ENCODE measurements around the gene BMP7. TPM values are rescaled to one million over a fixed set of nuclear protein-coding genes. Genes with fewer than 3 reads are reported as not detected.

Gene BMP7
- total and polyA plus RNA-seq, 9 of the 15 experiments (the other 6 are each of a cell fraction or from before 2014, with no cell fraction given), result 0.18 TPM; not detected in 8

GRCh38 chr20:57265997-57266290 is 497 bp downstream of the BMP7 start:
- CTCF ChIA-PET (ENCODE audit: low intra/inter-chr PET ratio), result no interaction called here
- WGBS (ENCODE audit: insufficient coverage, low coverage, missing lambda C conversion rate), result 30% methylated on average over 27 of the region's 39 CpGs
- no peak overlapping the region for H3K4me2 ChIP-seq (ENCODE audit: insufficient read depth, low read length)
- peaks cover 35 to 72% of the 10 kb centered on the region in 2 experiments for H3K27me3 ChIP-seq (ENCODE audit: control insufficient read depth in 2 of 2, insufficient read depth in 2 of 2, low read length in 2 of 2)
- intact Hi-C loops (cut with micrococcal nuclease) (no loop called here), in situ Hi-C loops (cut with MboI) (no loop called here)
- H3K79me2 ChIP-seq (ENCODE audit: control insufficient read depth, insufficient read depth, low read length), result no peaks in the 10 kb centered on the region
- no peak overlapping the region for H2AFZ ChIP-seq (ENCODE audit: low read depth, low read length)
- peaks cover 0 to 22% of the 10 kb centered on the region in 2 experiments; a peak in 2 of 5 replicates for H3K4me1 ChIP-seq (replicated peaks in 1 of 2; ENCODE audit: control insufficient read depth in 2 of 2, insufficient read depth in 2 of 2, low read length in 2 of 2)
- ATAC-seq (no peak), DNase-seq (ENCODE audit: extremely low read depth in 1 of 4, low spot score in 3 of 4) (no peak), FAIRE-seq (no peak)
- H3K27ac ChIP-seq (ENCODE audit: extremely low read depth, low read depth, low read length), result no peak overlapping the region
- H3K9me3 ChIP-seq (replicated peaks; ENCODE audit: control insufficient read depth, insufficient read depth, low read depth, low read length), result no peaks in the 10 kb centered on the region
- BruUV-seq (replicated peaks), result no TSS peak
- no peak overlapping the region for H3K4me3 ChIP-seq
- POLR2A ChIA-PET, result no interaction called here
- 0 out of 2 replicates have a peak, but pooled peaks cover 4% of the 10 kb centered on the region for H4K20me1 ChIP-seq (replicated peaks; ENCODE audit: control insufficient read depth, insufficient read depth, low read length)
- no peaks in the 10 kb centered on the region for H3K36me3 ChIP-seq (ENCODE audit: control insufficient read depth, insufficient read depth, low read length)
- no peaks in the 10 kb centered on the region for H3K9me1 ChIP-seq (ENCODE audit: control insufficient read depth, insufficient read depth, low read length)
- no peak overlapping the region for H3K9ac ChIP-seq (ENCODE audit: insufficient read depth in 1 of 2, low read depth in 2 of 2, low read length in 2 of 2)
- TF ChIP-seq AFF1 (IDR thresholded peaks at IDR 0.05; ENCODE audit: low read depth in 1 of 2, partially characterized antibody in 2 of 2) (no peak), CBFB (CRISPR knock-in tag; IDR thresholded peaks at IDR 0.05) (no peak), PCBP1 (IDR thresholded peaks at IDR 0.05; ENCODE audit: low read depth, low read length, poor library complexity, severe bottlenecking) (no peak), RERE (CRISPR knock-in tag; IDR thresholded peaks at IDR 0.05; ENCODE audit: borderline replicate concordance) (no peak), RUNX1 (IDR thresholded peaks at IDR 0.05; ENCODE audit: low read depth) (no peak), CTCFL (IDR thresholded peaks at IDR 0.05; ENCODE audit: borderline replicate concordance, insufficient read depth, low read depth, low read length, poor library complexity, severe bottlenecking) (no peak), ZNF75A (CRISPR knock-in tag; IDR thresholded peaks at IDR 0.05) (no peak), MEF2A (IDR thresholded peaks at IDR 0.05; ENCODE audit: control insufficient read depth, low read depth, low read length) (no peak), SRSF9 (IDR thresholded peaks at IDR 0.05; ENCODE audit: borderline replicate concordance, low read depth, low read length) (no peak)

Measured in K562 (cell line).